Left kidney (tissue), 1 donor: ENCODE measurements around the gene HLA-DOB. TPM values are rescaled to one million over a fixed set of nuclear protein-coding genes. Genes with fewer than 3 reads are reported as not detected.

Source experiments
- polyA plus RNA-seq: library from polyadenylated mRNA; unstranded; fragments of 120-200 nt; gene quantifications from one replicate; pipeline ENCODE4 v1.2.1, GENCODE V29; 2013; ENCODE audit not compliant: insufficient read length

Gene HLA-DOB
- polyA plus RNA-seq, 1 donor, result 0.32 TPM

Other genes with a start within 250 kb of the HLA-DOB start
- 16.1 TPM for gene HLA-DRB1, start 227.2 kb downstream of the HLA-DOB start, polyA plus RNA-seq
- gene HLA-DQA1, start 179.6 kb downstream of the HLA-DOB start, polyA plus RNA-seq, result 3.3 TPM
- gene HLA-DQB1, start 150.3 kb downstream of the HLA-DOB start, polyA plus RNA-seq, result 8.4 TPM
- 2.1 TPM for gene HLA-DQA2, start 75.6 kb downstream of the HLA-DOB start, polyA plus RNA-seq
- 2.9 TPM for gene HLA-DQB2, start 53.5 kb downstream of the HLA-DOB start, polyA plus RNA-seq
- 11.5 TPM for gene TAP2, start 21.7 kb upstream of the HLA-DOB start, polyA plus RNA-seq
- gene PSMB8, start 27.0 kb upstream of the HLA-DOB start, polyA plus RNA-seq, result 18.8 TPM
- 7.7 TPM for gene TAP1, start 36.7 kb upstream of the HLA-DOB start, polyA plus RNA-seq
- 4.2 TPM for gene PSMB9, start 37.2 kb upstream of the HLA-DOB start, polyA plus RNA-seq
- 64.6 TPM for gene HLA-DMB, start 124.0 kb upstream of the HLA-DOB start, polyA plus RNA-seq
- 14.7 TPM for gene HLA-DMA, start 136.1 kb upstream of the HLA-DOB start, polyA plus RNA-seq
- gene BRD2, start 151.6 kb upstream of the HLA-DOB start, polyA plus RNA-seq, result 357 TPM
- gene HLA-DOA, start 192.6 kb upstream of the HLA-DOB start, polyA plus RNA-seq, result 5.9 TPM